K562 (cell line): ENCODE data around the gene MOK. TPM values are rescaled to one million over a fixed set of nuclear protein-coding genes. Genes with fewer than 3 reads are reported as not detected.
A peak's percentile ranks its signal among the peaks of the same experiment; 100 is the strongest.

Experiments used
- BRCA1 ChIP-seq, 2 experiments: fragments of 450-650 bp in 1 of 2; sonication (generic) in 1 of 2; formaldehyde crosslinking in 1 of 2; IDR thresholded peaks; 2 replicates each; pipeline versions ENCODE4 v1.5.0 to v1.6.1; 2017 to 2020; ENCODE audit warnings: mild to moderate bottlenecking in 1 of 2, missing genetic modification reagents in 1 of 2
- ETS2 ChIP-seq: IDR thresholded peaks from 2 replicates; pipeline ENCODE4 v1.6.1; 2016; ENCODE audit warnings: borderline replicate concordance, missing genetic modification characterization, mild to moderate bottlenecking, moderate library complexity, missing compliant biosample characterization; ENCODE audit not compliant: poor library complexity, severe bottlenecking
- HCFC1 ChIP-seq: IDR thresholded peaks from 2 replicates; pipeline ENCODE4 v1.6.1; 2012; ENCODE audit warnings: low read depth, low read length, improper control_type of control experiment
- HOXB6 ChIP-seq: fragments of 250-450 bp; sonication (Bioruptor Pico); IDR thresholded peaks from 2 replicates; pipeline ENCODE4 v1.5.1; 2022; ENCODE audit warnings: mild to moderate bottlenecking, borderline replicate concordance
- KLF16 ChIP-seq: IDR thresholded peaks from 2 replicates; pipeline ENCODE4 v1.6.1; 2016; ENCODE audit warnings: antibody characterized with exemption
- MAFK ChIP-seq: IDR thresholded peaks from 2 replicates; pipeline ENCODE4 v1.6.1; 2011; ENCODE audit warnings: low read length, improper control_type of control experiment
- NCOR1 ChIP-seq: fragments of 450-650 bp; IDR thresholded peaks from 2 replicates; pipeline ENCODE4 v1.6.1; 2016; ENCODE audit warnings: mild to moderate bottlenecking, moderate library complexity
- NFIC ChIP-seq: fragments of 450-650 bp; IDR thresholded peaks from 2 replicates; pipeline ENCODE4 v1.6.1; 2017; ENCODE audit warnings: mild to moderate bottlenecking, inconsistent platforms
- PHF21A ChIP-seq: fragments of 450-650 bp; IDR thresholded peaks from 2 replicates; pipeline ENCODE4 v1.6.1; 2017; ENCODE audit warnings: low read depth, borderline replicate concordance
- PHTF2 ChIP-seq: fragments of 250-450 bp; sonication (Bioruptor Pico); IDR thresholded peaks from 2 replicates; pipeline ENCODE4 v1.5.0; 2021; ENCODE audit warnings: mild to moderate bottlenecking
- RBM22 ChIP-seq: fragments of 200-400 bp; formaldehyde crosslinking; IDR thresholded peaks from 2 replicates; pipeline ENCODE4 v1.6.1; 2018; ENCODE audit warnings: low read length, low read depth; ENCODE audit not compliant: poor library complexity, severe bottlenecking
- SRSF7 ChIP-seq: fragments of 200-400 bp; formaldehyde crosslinking; optimal IDR thresholded peaks from 2 replicates; pipeline ENCODE3; 2017; ENCODE audit warnings: mild to moderate bottlenecking, low read depth, low read length
- TEAD1 ChIP-seq, 2 experiments: fragments of 450-650 bp in 1 of 2; sonication (generic) in 1 of 2; formaldehyde crosslinking; IDR thresholded peaks; 2 replicates each; pipeline versions ENCODE4 v1.4.0 to v1.8.0; 2020 to 2022; ENCODE audit warnings: mild to moderate bottlenecking in 2 of 2, missing genetic modification reagents in 1 of 2
- TEAD4 ChIP-seq, 2 experiments: sonication (generic) in 1 of 2; formaldehyde crosslinking in 1 of 2; IDR thresholded peaks; 2 replicates each; pipeline versions ENCODE4 v1.6.1 to v1.8.0; 2012 to 2022; ENCODE audit warnings: borderline replicate concordance in 1 of 2, inconsistent platforms in 1 of 2, low read length in 1 of 2, mild to moderate bottlenecking in 1 of 2, missing genetic modification reagents in 1 of 2
- TSHZ1 ChIP-seq: fragments of 250-450 bp; sonication (Bioruptor Pico); IDR thresholded peaks from 2 replicates; pipeline ENCODE4 v1.4.0; 2020; ENCODE audit warnings: mild to moderate bottlenecking, moderate library complexity
- VEZF1 ChIP-seq: fragments of 200-800 bp; sonication (Bioruptor generic); IDR thresholded peaks from 2 replicates; pipeline ENCODE4 v1.6.1; 2017; ENCODE audit warnings: missing genetic modification characterization, missing compliant biosample characterization
- ZBTB8A ChIP-seq: fragments of 450-650 bp; IDR thresholded peaks from 2 replicates; pipeline ENCODE4 v1.6.1; 2018; ENCODE audit warnings: mild to moderate bottlenecking, moderate library complexity; ENCODE audit not compliant: partially characterized antibody
- ZNF212 ChIP-seq: fragments of 450-650 bp; formaldehyde crosslinking; IDR thresholded peaks from 2 replicates; pipeline ENCODE4 v1.4.0; 2020; ENCODE audit warnings: mild to moderate bottlenecking
- ZNF324 ChIP-seq: fragments of 250-450 bp; sonication (Bioruptor Pico); IDR thresholded peaks from 2 replicates; pipeline ENCODE4 v1.4.0; 2020; ENCODE audit warnings: mild to moderate bottlenecking
- ZNF354B ChIP-seq: fragments of 250-450 bp; sonication (Bioruptor Pico); IDR thresholded peaks from 2 replicates; pipeline ENCODE4 v1.4.0; 2020
- ZNF512 ChIP-seq: IDR thresholded peaks from 2 replicates; pipeline ENCODE4 v1.6.1; 2016; ENCODE audit warnings: missing genetic modification characterization, missing compliant biosample characterization
- ZNF764 ChIP-seq: fragments of 250-450 bp; sonication (Bioruptor Pico); IDR thresholded peaks from 2 replicates; pipeline ENCODE4 v1.4.0; 2020; ENCODE audit warnings: low read depth, mild to moderate bottlenecking, moderate library complexity
- polyA plus RNA-seq, 8 experiments: library from polyadenylated mRNA; depleted of rRNA in 4 of 8; stranded (reverse) in 5 of 8; unstranded in 3 of 8; fragments of >200 nt; fragmentation: Nextera tagmentation in 2 of 8; fragmentation: Illumina TruSeq in 1 of 8; extraction: Ambion mirVana in 2 of 8; extraction: Trizol in 1 of 8; gene quantifications; 2 replicates each; pipeline versions ENCODE4 v1.2.1 to v1.2.3, GENCODE V29; 2011 to 2014; ENCODE audit warnings: inconsistent platforms in 1 of 8, missing spikeins in 1 of 8
- total RNA-seq, 7 experiments: library from RNA; depleted of rRNA in 6 of 7; stranded (reverse); fragments of >200 nt in 6 of 7; fragmentation: Illumina TruSeq in 2 of 7; extraction: Trizol in 2 of 7; gene quantifications; 2 replicates each; pipeline versions ENCODE4 v1.2.1 to v1.2.3, GENCODE V29; 2011 to 2021; ENCODE audit warnings: low replicate concordance in 1 of 7

Gene MOK
- total and polyA plus RNA-seq, 9 of the 15 experiments (the other 6 are each of a cell fraction or from before 2014, with no cell fraction given): 1.3 to 8.4 (median 5.3) TPM

GRCh38 chr14:102316743-102317563 is 12.0 kb upstream of the MOK start (continued):
- TF ChIP-seq TSHZ1 (CRISPR knock-in tag): no peak
- TF ChIP-seq BRCA1 (IDR thresholded peaks at IDR 0.05): no peak
- TF ChIP-seq BRCA1 (CRISPR knock-in tag; IDR thresholded peaks at IDR 0.05): no peak
- TF ChIP-seq SRSF7: no peak
- TF ChIP-seq KLF16: no peak
- TF ChIP-seq TEAD1 (CRISPR knock-in tag; IDR thresholded peaks at IDR 0.05): peak; percentile 98 to 100
- TF ChIP-seq NFIC: peak; percentile 63
- no peak for TF ChIP-seq ZNF354B (CRISPR knock-in tag)
- no peak for TF ChIP-seq ZNF764 (CRISPR knock-in tag)
- TF ChIP-seq PHTF2 (CRISPR knock-in tag): no peak
- TF ChIP-seq ZNF212: no peak
- no peak for TF ChIP-seq ZNF512 (tag)
- peak; percentile 52 for TF ChIP-seq VEZF1 (CRISPR knock-in tag)
- TF ChIP-seq NCOR1: peak; percentile 28; the same call in 1 of the 2 replicates
- no peak for TF ChIP-seq MAFK
- 0 out of 2 replicates have a peak, but pooled peaks have one; percentile 48 for TF ChIP-seq PHF21A
- no peak for TF ChIP-seq ZNF324 (CRISPR knock-in tag)
- TF ChIP-seq TEAD4 (IDR thresholded peaks at IDR 0.05; ENCODE audit: low read length): peak; percentile 80
- peak; percentile 86; the same call in 1 of the 2 replicates for TF ChIP-seq TEAD4 (CRISPR knock-in tag; IDR thresholded peaks at IDR 0.05; ENCODE audit: borderline replicate concordance)
- no peak for TF ChIP-seq HOXB6 (CRISPR knock-in tag)
- TF ChIP-seq RBM22: peak; percentile 97
- TF ChIP-seq ZBTB8A: no peak
- TF ChIP-seq HCFC1: peak; percentile 44; the same call in 1 of the 2 replicates
- no peak for TF ChIP-seq ETS2 (tag)
